ENCODE results near the gene AHDC1. TPM values are rescaled to one million over a fixed set of nuclear protein-coding genes. Genes with fewer than 3 reads are reported as not detected.

The AHDC1 gene
- total and polyA plus RNA-seq, 9 of the 15 experiments (the other 6 are each of a cell fraction or from before 2014, with no cell fraction given) = 0.21 to 36.4 (median 4.7) TPM

DNA sequence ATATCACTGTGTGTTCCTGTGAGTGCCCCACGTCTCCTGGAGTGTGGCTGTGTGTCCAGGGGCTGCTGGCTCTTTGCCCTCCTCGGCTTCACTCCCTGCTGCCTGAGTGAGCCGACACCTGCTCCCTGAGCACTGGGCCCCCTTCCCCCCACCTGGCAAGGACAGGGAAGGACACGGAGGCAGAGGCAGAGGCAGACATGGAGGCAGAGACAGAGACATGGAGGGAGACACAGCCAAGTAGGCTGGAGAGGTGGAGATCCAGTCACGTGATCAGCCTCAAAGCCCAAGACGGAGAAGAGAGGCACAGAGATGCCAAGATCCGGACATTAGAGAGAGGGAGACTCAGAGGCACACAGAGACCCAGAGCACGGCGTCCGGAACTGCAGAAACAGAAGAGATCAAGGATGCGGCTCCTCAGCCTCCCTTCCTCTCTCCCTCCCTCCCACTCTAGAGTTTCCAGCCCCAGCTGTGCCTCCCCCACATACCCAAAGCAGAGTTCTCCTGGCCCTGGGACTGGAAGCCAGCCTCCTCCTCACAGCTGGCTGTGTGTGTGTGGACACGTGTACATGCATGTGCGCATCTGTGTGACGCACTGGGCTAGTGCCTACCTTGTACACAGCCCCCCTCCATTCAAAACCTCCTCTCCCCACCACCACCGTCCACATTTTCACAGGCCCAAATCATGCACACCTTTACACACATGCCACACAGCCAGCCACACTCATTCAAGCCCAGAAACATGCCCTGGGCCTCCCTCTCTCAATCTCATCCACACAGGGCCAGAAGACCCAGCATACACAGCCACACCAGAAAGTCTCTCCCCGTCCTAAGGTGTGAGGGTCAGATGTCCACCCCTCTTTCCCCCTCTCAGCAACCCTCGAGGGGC is 74.9 kb downstream of the AHDC1 start (continued):
- TF ChIP-seq NRF1 (conservative IDR thresholded peaks at IDR 0.05 in 1 of 2, IDR thresholded peaks at IDR 0.05 in 1 of 2) = peak; percentile 42 to 59; a peak in 3 of 4 replicates
- peak; percentile 45 for TF ChIP-seq PHF20 (IDR thresholded peaks at IDR 0.05; ENCODE audit: partially characterized antibody)
- no peak for TF ChIP-seq NFE2 (IDR thresholded peaks at IDR 0.05; ENCODE audit: low read depth)
- TF ChIP-seq, protein P1, sequence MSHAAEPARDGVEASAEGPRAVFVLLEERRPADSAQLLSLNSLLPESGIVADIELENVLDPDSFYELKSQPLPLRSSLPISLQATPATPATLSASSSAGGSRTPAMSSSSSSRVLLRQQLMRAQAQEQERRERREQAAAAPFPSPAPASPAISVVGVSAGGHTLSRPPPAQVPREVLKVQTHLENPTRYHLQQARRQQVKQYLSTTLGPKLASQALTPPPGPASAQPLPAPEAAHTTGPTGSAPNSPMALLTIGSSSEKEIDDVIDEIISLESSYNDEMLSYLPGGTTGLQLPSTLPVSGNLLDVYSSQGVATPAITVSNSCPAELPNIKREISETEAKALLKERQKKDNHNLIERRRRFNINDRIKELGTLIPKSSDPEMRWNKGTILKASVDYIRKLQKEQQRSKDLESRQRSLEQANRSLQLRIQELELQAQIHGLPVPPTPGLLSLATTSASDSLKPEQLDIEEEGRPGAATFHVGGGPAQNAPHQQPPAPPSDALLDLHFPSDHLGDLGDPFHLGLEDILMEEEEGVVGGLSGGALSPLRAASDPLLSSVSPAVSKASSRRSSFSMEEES (CRISPR knock-in tag; IDR thresholded peaks at IDR 0.05) = peak; percentile 98
- TF ChIP-seq TAL1 (IDR thresholded peaks at IDR 0.05) = 0 out of 2 replicates have a peak, but pooled peaks have one; percentile 14
- TF ChIP-seq, protein P2, sequence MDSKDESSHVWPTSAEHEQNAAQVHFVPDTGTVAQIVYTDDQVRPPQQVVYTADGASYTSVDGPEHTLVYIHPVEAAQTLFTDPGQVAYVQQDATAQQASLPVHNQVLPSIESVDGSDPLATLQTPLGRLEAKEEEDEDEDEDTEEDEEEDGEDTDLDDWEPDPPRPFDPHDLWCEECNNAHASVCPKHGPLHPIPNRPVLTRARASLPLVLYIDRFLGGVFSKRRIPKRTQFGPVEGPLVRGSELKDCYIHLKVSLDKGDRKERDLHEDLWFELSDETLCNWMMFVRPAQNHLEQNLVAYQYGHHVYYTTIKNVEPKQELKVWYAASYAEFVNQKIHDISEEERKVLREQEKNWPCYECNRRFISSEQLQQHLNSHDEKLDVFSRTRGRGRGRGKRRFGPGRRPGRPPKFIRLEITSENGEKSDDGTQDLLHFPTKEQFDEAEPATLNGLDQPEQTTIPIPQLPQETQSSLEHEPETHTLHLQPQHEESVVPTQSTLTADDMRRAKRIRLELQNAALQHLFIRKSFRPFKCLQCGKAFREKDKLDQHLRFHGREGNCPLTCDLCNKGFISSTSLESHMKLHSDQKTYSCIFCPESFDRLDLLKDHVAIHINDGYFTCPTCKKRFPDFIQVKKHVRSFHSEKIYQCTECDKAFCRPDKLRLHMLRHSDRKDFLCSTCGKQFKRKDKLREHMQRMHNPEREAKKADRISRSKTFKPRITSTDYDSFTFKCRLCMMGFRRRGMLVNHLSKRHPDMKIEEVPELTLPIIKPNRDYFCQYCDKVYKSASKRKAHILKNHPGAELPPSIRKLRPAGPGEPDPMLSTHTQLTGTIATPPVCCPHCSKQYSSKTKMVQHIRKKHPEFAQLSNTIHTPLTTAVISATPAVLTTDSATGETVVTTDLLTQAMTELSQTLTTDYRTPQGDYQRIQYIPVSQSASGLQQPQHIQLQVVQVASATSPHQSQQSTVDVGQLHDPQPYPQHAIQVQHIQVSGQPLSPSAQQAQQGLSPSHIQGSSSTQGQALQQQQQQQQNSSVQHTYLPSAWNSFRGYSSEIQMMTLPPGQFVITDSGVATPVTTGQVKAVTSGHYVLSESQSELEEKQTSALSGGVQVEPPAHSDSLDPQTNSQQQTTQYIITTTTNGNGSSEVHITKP (IDR thresholded peaks at IDR 0.05; ENCODE audit: partially characterized antibody) = peak; percentile 60

All from K562 (cell line).